ENCODE results near the gene ACOX1.

DNA sequence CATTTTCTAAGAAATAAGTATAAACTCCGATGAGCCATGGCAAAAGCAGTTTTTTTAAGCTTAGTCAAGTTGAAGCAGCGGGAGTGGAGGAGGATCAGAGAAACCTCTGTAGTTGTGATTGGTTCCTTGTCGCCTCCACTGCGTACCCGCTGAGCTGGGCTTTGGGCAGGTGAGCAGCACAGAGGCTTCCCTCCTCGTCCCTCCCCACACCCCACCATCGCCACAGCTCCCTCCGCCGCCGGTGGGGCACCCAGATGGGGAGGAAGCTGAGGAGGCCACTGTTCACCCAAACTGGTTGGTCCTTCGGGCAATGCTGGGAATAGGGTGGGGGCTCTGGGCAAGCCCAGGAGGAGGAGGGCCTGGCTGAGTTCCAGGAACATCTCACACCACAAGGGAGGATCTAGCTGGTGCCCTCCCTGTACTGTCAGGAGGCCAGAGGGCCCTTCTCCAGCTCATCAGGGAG, 69.1 kb downstream of the ACOX1 start:
- TF ChIP-seq CTCF (IDR thresholded peaks at IDR 0.05) = no peak
- TF ChIP-seq POLR2AphosphoS5 (IDR thresholded peaks at IDR 0.05) = no peak
- TF ChIP-seq POLR2A (IDR thresholded peaks at IDR 0.05) = no peak
